ENCODE results near the gene ARTN. TPM values are rescaled to one million over a fixed set of nuclear protein-coding genes. Genes with fewer than 3 reads are reported as not detected.

The ARTN gene
- total RNA-seq, 1 experiment from 2014 or later, result 4.4 TPM

GRCh38 chr1:43924516-43924915, 9.1 kb upstream of the ARTN start:
- DNase-seq (ENCODE audit: low read depth), result peak; percentile 46

- no peak for DNase-seq (ENCODE audit: low read depth)
These were observed 7.8 kb upstream of the ARTN start for GRCh38 chr1:43925846-43926245.

GRCh38 chr1:43930168-43930948, 3.2 kb upstream of the ARTN start:
- no peak for DNase-seq (ENCODE audit: low read depth)

GRCh38 chr1:43930949-43931275, 2.7 kb upstream of the ARTN start:
- no peak for DNase-seq (ENCODE audit: low read depth)

- DNase-seq (ENCODE audit: low read depth), result no peak
These were observed 1.6 kb upstream of the ARTN start for GRCh38 chr1:43931711-43932660.

GRCh38 chr1:43932786-43933385, 715 bp upstream of the ARTN start:
- DNase-seq (ENCODE audit: low read depth), result peak; percentile 87

- peak; percentile 67 for DNase-seq (ENCODE audit: low read depth)
These were observed 742 bp downstream of the ARTN start for GRCh38 chr1:43934101-43934985.

GRCh38 chr1:43934986-43935324, 1.4 kb downstream of the ARTN start:
- no peak for DNase-seq (ENCODE audit: low read depth)

- no peak for DNase-seq (ENCODE audit: low read depth)
These were observed 2.3 kb downstream of the ARTN start for GRCh38 chr1:43935711-43936427.

GRCh38 chr1:43936431-43937151, 3.0 kb downstream of the ARTN start:
- no peak for DNase-seq (ENCODE audit: low read depth)

GRCh38 chr1:43937179-43937865, 3.7 kb downstream of the ARTN start:
- DNase-seq (ENCODE audit: low read depth), result no peak

- no peak for DNase-seq (ENCODE audit: low read depth)
These were observed 4.8 kb downstream of the ARTN start for GRCh38 chr1:43938383-43938782.

GRCh38 chr1:43938892-43939587, 5.4 kb downstream of the ARTN start:
- DNase-seq (ENCODE audit: low read depth), result no peak

- no peak for DNase-seq (ENCODE audit: low read depth)
These were observed 8.8 kb downstream of the ARTN start for GRCh38 chr1:43942411-43942810.

GRCh38 chr1:43944860-43945259, 11.3 kb downstream of the ARTN start:
- no peak for DNase-seq (ENCODE audit: low read depth)

- no peak for DNase-seq (ENCODE audit: low read depth)
These were observed 12.2 kb downstream of the ARTN start for GRCh38 chr1:43945674-43946235.

GRCh38 chr1:43946236-43947060, 12.8 kb downstream of the ARTN start, which contains the start of gene IPO13:
Gene IPO13, plus strand, starts transcription at chr1:43946950. Its CDS starts 651 bp downstream, at chr1:43947601.
- DNase-seq (ENCODE audit: low read depth), result peak; percentile 92

Measured in M059J (cell line).